IPS DF 6.9 (cell line): ENCODE measurements around the gene TWNK.

Source experiments
- DNase-seq: peaks from one replicate; pipeline ENCODE4 v3.0.0-alpha.2; 2013; ENCODE audit warnings: low read depth, low spot score
- H3K27ac ChIP-seq: one replicate; pipeline ENCODE4 v1.5.1; 2013; ENCODE audit warnings: low read length, control low read depth
- H3K27me3 ChIP-seq: 2 replicates; pipeline ENCODE4 v1.6.1; 2013; ENCODE audit warnings: mild to moderate bottlenecking, low read length; ENCODE audit not compliant: control insufficient read depth, insufficient read depth
- H3K36me3 ChIP-seq: 2 replicates; pipeline ENCODE4 v1.6.1; 2013; ENCODE audit warnings: low read length; ENCODE audit not compliant: control insufficient read depth, insufficient read depth
- H3K4me1 ChIP-seq: 2 replicates; pipeline ENCODE4 v1.6.1; 2013; ENCODE audit warnings: low read length; ENCODE audit not compliant: control insufficient read depth, insufficient read depth
- H3K4me3 ChIP-seq: 2 replicates; pipeline ENCODE4 v1.5.1; 2013; ENCODE audit warnings: mild to moderate bottlenecking, low read length
- H3K9me3 ChIP-seq: 2 replicates; pipeline ENCODE4 v1.6.1; 2013; ENCODE audit warnings: low read length, inconsistent platforms; ENCODE audit not compliant: control insufficient read depth, insufficient read depth
- WGBS: extraction: QIAGEN DNeasy Blood & Tissue Kit; methylation state at CpG from one replicate; pipeline ENCODE4 v1.1.7; 2013; ENCODE audit warnings: mixed read lengths, missing lambda C conversion rate; ENCODE audit not compliant: insufficient read length, insufficient coverage; 5-methylcytosine and 5-hydroxymethylcytosine counted together

TWNK gene

DNA sequence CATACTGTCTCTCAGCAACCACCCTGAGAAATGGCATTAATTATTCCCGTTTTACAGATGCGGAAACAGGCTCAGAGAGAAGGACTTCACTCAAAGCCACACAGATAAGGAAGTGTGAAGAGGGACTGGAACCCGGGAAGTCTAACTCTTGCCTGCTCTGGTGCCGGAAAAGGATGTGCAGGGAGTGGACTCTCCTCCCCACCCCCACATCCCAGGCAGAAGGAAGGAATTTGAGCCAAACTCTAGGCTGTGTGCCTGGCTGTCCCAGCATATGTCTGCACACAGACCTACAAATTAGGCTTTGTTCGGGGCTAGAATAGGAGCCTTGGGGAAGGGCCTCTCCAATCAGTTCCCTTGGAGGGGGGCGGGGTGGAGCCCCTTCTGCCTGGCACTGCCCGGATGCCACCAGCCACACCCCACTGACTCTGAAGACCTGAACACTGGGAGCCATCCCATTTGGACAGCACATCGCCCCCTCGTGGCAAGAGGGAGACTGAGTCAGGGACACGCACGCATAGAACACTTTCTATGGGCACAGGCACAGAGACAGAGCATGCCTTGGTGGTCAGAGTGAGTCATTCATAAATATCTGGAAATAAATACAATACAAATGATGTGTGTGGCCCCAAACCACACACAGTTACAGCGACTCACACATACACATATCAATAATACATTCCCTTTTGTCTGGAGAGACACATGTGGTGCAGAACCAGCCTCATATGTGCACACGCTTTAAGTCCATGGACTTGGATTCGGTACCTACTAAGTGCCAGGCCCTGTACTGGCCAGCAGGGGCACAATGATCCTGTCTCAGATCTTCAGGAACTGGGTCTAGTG is 25.4 kb downstream of the TWNK start:
- peaks cover 5% of the 10 kb centered on the region; the same call in 1 of the 2 replicates for H3K27me3 ChIP-seq
- no peak for DNase-seq
- no peaks in the 10 kb centered on the region for H3K36me3 ChIP-seq
- no CpG with 5 or more reads among the region's 14 CpGs for WGBS
- no peak overlapping the region for H3K27ac ChIP-seq
- peaks cover 3% of the 10 kb centered on the region; the same call in 1 of the 2 replicates for H3K4me1 ChIP-seq
- H3K4me3 ChIP-seq, result no peak overlapping the region
- no peaks in the 10 kb centered on the region for H3K9me3 ChIP-seq

GRCh38 chr10:101013365-101013825 is 26.1 kb downstream of the TWNK start:
- Histone ChIP-seq H3K9me3 (no peaks in the 10 kb centered on the region), H3K4me3 (no peak overlapping the region), H3K27ac (no peak overlapping the region), H3K36me3 (no peaks in the 10 kb centered on the region), H3K27me3 (peaks cover 12% of the 10 kb centered on the region; the same call in 1 of the 2 replicates), H3K4me1 (peaks cover 3% of the 10 kb centered on the region; the same call in 1 of the 2 replicates)
- no peak for DNase-seq
- 100% methylated on average over 1 of the region's 9 CpGs for WGBS

DNA sequence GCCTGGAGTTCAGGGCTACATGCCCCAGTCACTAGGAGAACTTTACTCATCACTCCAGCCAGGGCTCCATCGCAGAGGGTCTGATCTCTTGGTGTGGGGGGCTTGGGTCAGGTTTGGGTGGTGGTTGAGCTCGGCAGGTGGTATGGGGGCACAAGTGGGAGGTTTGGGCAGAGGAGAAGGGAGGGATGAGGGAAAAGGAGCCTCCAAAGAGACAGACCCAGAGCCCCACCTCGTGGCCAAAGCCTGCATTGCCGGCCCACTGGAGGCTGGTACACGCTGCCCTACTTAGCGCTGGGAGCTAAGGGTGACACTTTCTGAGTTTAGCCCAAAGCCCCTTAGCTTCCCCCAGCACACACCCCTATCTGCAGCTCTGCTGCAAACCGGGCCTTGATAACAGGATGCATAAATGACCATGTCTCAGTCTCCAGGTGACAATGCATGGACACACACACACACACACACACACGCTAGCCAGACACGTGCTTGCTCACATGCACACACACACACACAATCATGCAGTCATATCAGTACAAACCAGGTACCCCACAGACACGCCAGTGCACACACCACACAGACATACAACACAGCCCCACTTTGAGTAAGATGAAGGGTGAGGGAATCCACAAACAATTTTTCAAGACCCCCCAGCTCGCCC is 27.0 kb downstream of the TWNK start:
- no peaks in the 10 kb centered on the region for H3K36me3 ChIP-seq
- no peak overlapping the region for H3K27ac ChIP-seq
- no peaks in the 10 kb centered on the region for H3K9me3 ChIP-seq
- peaks cover 2% of the 10 kb centered on the region; the same call in 1 of the 2 replicates for H3K4me1 ChIP-seq
- H3K4me3 ChIP-seq, result no peak overlapping the region
- no peak for DNase-seq
- H3K27me3 ChIP-seq, result peaks cover 16% of the 10 kb centered on the region; the same call in 1 of the 2 replicates
- no CpG with 5 or more reads among the region's 11 CpGs for WGBS

DNA sequence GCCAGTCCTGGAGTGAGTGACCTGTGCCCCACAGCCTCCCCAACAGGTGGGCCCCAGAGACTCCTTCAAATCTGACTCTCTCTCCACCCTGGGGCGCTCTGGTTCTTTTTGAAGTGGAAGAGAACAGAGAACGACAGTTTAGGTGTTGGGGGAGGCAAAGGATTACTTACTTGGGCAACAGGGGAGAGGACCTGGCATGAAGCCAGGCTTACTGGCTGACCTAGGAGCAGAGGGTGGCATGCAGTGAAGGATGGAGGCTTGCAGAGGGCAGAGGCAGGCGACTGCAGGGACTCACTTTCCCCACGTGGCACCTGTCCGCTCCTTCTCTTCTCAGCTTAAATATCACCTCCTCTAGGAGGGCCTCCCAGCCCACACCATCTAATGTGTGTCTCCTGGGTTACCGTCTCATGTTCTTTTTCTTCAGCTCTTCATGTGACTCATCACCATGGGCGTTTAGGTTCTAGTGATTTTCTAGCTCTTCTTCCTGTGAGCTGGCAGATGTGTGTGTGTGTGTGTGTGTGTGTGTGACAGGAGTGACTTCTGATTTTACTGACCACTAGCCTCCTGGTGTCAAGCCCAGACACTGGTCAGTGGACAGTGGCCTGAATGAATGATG is 27.7 kb downstream of the TWNK start:
- Histone ChIP-seq H3K4me1 (peaks cover 2% of the 10 kb centered on the region; the same call in 1 of the 2 replicates), H3K27me3 (peaks cover 16% of the 10 kb centered on the region; the same call in 1 of the 2 replicates), H3K36me3 (no peaks in the 10 kb centered on the region), H3K9me3 (no peaks in the 10 kb centered on the region), H3K4me3 (no peak overlapping the region), H3K27ac (no peak overlapping the region)
- DNase-seq, result no peak
- WGBS, result no CpG with 5 or more reads among the region's 7 CpGs

- peaks cover 16% of the 10 kb centered on the region; the same call in 1 of the 2 replicates for H3K27me3 ChIP-seq
- no peaks in the 10 kb centered on the region for H3K9me3 ChIP-seq
- no peak for DNase-seq
- peaks cover 2% of the 10 kb centered on the region; the same call in 1 of the 2 replicates for H3K4me1 ChIP-seq
- no peak overlapping the region for H3K27ac ChIP-seq
- WGBS, result no CpG with 5 or more reads among the region's 8 CpGs
- H3K4me3 ChIP-seq, result no peak overlapping the region
- no peaks in the 10 kb centered on the region for H3K36me3 ChIP-seq
Measured at GRCh38 chr10:101015582-101015973, 28.2 kb downstream of the TWNK start.

DNA sequence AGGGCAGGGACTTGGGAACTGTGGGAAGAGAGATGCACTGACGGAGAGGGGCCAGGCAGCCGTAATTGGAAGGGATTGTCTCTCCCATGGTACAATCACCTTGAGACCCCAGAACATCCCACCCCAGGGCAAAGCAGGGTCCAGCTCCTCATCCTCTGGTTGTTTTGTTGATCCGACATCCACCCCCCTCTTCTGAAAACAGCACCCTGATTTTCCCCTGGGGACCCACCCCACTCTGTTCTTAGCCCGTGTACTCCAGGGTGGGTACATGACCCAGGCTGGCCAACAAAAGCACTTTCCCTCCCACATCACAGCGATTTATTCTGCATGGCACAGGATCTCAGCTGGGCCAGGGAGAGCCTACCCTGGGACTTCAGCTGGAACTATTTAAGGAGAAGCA is 29.5 kb downstream of the TWNK start:
- Histone ChIP-seq H3K27ac (no peak overlapping the region), H3K27me3 (peaks cover 16% of the 10 kb centered on the region; the same call in 1 of the 2 replicates), H3K4me3 (no peak overlapping the region), H3K36me3 (no peaks in the 10 kb centered on the region), H3K4me1 (peaks cover 2% of the 10 kb centered on the region; the same call in 1 of the 2 replicates), H3K9me3 (no peaks in the 10 kb centered on the region)
- WGBS, result no CpG with 5 or more reads among the region's 5 CpGs
- DNase-seq, result no peak

- Histone ChIP-seq H3K9me3 (no peaks in the 10 kb centered on the region), H3K4me3 (peak overlapping the region; percentile 22; the same call in 1 of the 2 replicates), H3K4me1 (peaks cover 2% of the 10 kb centered on the region; the same call in 1 of the 2 replicates), H3K36me3 (no peaks in the 10 kb centered on the region), H3K27ac (no peak overlapping the region), H3K27me3 (peaks cover 16% of the 10 kb centered on the region; the same call in 1 of the 2 replicates)
- no CpG with 5 or more reads among the region's 20 CpGs for WGBS
- no peak for DNase-seq
Measured at GRCh38 chr10:101018118-101018599, 30.8 kb downstream of the TWNK start.

DNA sequence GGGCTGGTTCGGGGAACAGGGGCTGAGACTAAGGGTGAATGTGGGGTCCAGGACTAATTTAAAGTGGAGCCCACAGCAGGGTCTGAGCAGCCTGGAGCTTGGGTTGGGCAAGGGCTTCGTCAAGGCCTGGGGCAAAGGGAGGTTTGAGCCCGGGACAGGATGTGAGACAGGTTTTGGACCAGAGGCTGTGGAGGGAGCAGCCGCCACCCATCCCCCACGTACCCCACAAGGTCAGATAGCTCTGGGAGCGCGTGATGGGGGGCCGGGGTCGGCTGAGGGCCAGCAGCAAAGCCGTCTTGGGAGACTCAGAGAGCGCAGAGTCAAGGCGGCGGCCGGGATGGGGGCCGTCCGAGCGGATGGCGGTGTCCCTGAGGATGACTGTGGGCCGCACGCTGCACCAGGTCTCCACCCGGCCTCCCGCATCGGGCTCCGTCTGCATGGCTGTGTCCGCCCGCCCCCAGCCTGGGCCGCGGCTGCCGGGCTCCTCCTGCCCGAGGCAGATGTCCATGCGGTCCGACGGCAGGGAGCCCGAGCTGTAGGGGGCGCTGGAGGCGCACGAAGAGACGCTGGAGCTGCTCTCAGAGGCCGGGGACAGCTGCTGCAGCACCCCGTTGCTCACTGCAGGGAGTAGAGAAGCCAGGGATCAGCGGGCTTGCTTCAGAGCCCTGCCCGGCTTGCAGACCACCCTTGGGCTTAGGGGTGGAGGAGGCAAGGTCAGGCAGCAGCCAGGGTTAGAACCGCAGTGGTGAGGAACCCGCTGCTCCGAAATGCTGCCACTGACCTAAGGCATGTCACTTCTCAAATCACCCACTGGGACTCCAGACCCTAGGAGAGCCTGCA is 31.5 kb downstream of the TWNK start:
- Histone ChIP-seq H3K27ac (no peak overlapping the region), H3K36me3 (no peaks in the 10 kb centered on the region), H3K9me3 (no peaks in the 10 kb centered on the region), H3K27me3 (peaks cover 16% of the 10 kb centered on the region; the same call in 1 of the 2 replicates), H3K4me3 (peak overlapping the region; percentile 22; the same call in 1 of the 2 replicates), H3K4me1 (no peaks in the 10 kb centered on the region)
- no peak for DNase-seq
- no CpG with 5 or more reads among the region's 45 CpGs for WGBS

GRCh38 chr10:101019440-101019703 is 32.0 kb downstream of the TWNK start:
- H3K27me3 ChIP-seq, result peaks cover 16% of the 10 kb centered on the region; the same call in 1 of the 2 replicates
- no peaks in the 10 kb centered on the region for H3K4me1 ChIP-seq
- DNase-seq, result no peak
- H3K9me3 ChIP-seq, result no peaks in the 10 kb centered on the region
- H3K27ac ChIP-seq, result no peak overlapping the region
- H3K4me3 ChIP-seq, result no peak overlapping the region
- no CpG with 5 or more reads among the region's 2 CpGs for WGBS
- no peaks in the 10 kb centered on the region for H3K36me3 ChIP-seq
